ENCODE data around the gene SLC38A2. TPM values are rescaled to one million over a fixed set of nuclear protein-coding genes. Genes with fewer than 3 reads are reported as not detected.

The SLC38A2 gene
- total RNA-seq, 2 experiments from 2014 or later, result 213 to 222 TPM

Other genes starting within 250 kb of the SLC38A2 start
- gene SLC38A1, start 103.7 kb downstream of the SLC38A2 start, total RNA-seq, result 100 to 1,000 TPM; 327 to 346 TPM

All from CD4-positive, alpha-beta T cell (primary cell).